ENCODE measurements around the gene PEPD. TPM values are rescaled to one million over a fixed set of nuclear protein-coding genes. Genes with fewer than 3 reads are reported as not detected.
A peak's percentile ranks its signal among the peaks of the same experiment; 100 is the strongest.

The PEPD gene
- total and polyA plus RNA-seq, 9 donors: 20.3 to 55.4 (median 45.1) TPM

- Histone ChIP-seq H3K27me3 (ENCODE audit: control insufficient read depth, insufficient read depth, low read length) (no peaks in the 10 kb centered on the region), H3K9me3 (replicated peaks; ENCODE audit: control insufficient read depth, low read depth, low read length) (no peaks in the 10 kb centered on the region), H3K36me3 (ENCODE audit: control insufficient read depth, insufficient read depth, low read length) (peaks cover 27% of the 10 kb centered on the region), H3K4me1 (ENCODE audit: control insufficient read depth, insufficient read depth, low read length) (peaks cover 52% of the 10 kb centered on the region), H3K27ac (ENCODE audit: low read length) (no peak overlapping the region), H3K4me3 (ENCODE audit: low read length) (no peak overlapping the region)
- peak; percentile 72 for DNase-seq
- WGBS (ENCODE audit: insufficient coverage): 67% methylated on average over 6 of the region's 6 CpGs
These were observed 135.6 kb downstream of the PEPD start for GRCh38 chr19:33385956-33386355.

DNA sequence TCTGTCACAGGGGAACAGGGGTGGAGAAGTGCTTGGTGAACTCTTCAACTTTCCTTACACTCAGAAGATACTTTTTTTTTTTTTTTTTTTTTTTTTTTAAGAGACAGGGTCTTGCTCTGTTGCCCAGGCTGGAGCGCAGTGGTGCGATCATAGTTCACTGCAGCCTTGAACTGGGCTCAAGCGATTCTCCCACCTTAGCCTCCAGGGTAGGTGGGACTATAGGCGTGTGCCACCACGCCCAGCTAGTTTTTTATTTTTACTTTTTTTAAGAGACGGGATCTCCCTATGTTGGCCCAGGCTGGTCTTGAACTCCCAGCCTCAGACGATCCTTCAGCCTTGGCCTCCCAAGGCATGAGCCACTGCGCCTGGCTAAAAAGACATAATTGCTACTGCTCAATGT is 136.6 kb downstream of the PEPD start:
- Histone ChIP-seq H3K9me3 (replicated peaks; ENCODE audit: control insufficient read depth, low read depth, low read length) (no peaks in the 10 kb centered on the region), H3K27ac (ENCODE audit: low read length) (no peak overlapping the region), H3K4me3 (ENCODE audit: low read length) (no peak overlapping the region), H3K36me3 (ENCODE audit: control insufficient read depth, insufficient read depth, low read length) (peaks cover 27% of the 10 kb centered on the region), H3K4me1 (ENCODE audit: control insufficient read depth, insufficient read depth, low read length) (peaks cover 44% of the 10 kb centered on the region), H3K27me3 (ENCODE audit: control insufficient read depth, insufficient read depth, low read length) (no peaks in the 10 kb centered on the region)
- DNase-seq: no peak
- WGBS (ENCODE audit: insufficient coverage): 90% methylated on average over 6 of the region's 8 CpGs

DNA sequence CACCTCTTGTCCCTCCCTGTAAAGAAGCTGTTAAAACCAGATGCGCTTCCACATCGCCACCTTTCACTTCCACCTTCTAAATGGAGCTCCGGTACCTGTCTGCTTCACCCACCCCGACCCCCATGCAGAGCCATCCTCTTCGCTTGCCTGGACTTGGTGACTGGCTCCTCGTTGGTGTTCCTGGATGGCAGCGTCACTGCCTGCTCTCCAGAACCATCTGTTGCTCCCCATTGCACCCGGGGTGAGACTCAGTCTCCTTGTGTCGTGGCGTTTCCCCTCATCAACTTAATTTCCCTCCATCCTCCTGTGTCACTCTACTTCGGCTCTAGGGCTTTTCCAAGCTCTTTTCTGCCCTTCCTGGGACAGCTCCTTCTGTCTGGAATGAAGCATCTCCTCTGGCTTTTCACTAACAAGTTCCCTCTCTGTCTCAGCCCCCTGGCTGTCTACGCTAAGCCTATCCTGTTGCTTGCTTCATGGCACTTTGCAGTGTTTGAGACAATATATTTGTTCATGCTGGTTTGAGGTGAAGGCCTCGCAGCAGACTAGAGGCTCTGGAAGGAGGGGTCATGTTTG is 137.8 kb downstream of the PEPD start:
- no peaks in the 10 kb centered on the region for H3K27me3 ChIP-seq (ENCODE audit: control insufficient read depth, insufficient read depth, low read length)
- no peaks in the 10 kb centered on the region for H3K9me3 ChIP-seq (replicated peaks; ENCODE audit: control insufficient read depth, low read depth, low read length)
- no peak overlapping the region for H3K27ac ChIP-seq (ENCODE audit: low read length)
- no peak overlapping the region for H3K4me3 ChIP-seq (ENCODE audit: low read length)
- DNase-seq: no peak
- H3K36me3 ChIP-seq (ENCODE audit: control insufficient read depth, insufficient read depth, low read length): peaks cover 31% of the 10 kb centered on the region
- WGBS (ENCODE audit: insufficient coverage): 95% methylated on average over 12 of the region's 13 CpGs
- peaks cover 32% of the 10 kb centered on the region for H3K4me1 ChIP-seq (ENCODE audit: control insufficient read depth, insufficient read depth, low read length)

GRCh38 chr19:33382982-33383381 is 138.6 kb downstream of the PEPD start:
- H3K36me3 ChIP-seq (ENCODE audit: control insufficient read depth, insufficient read depth, low read length): peaks cover 31% of the 10 kb centered on the region
- H3K27me3 ChIP-seq (ENCODE audit: control insufficient read depth, insufficient read depth, low read length): no peaks in the 10 kb centered on the region
- WGBS (ENCODE audit: insufficient coverage): no CpG with 5 or more reads among the region's 4 CpGs
- DNase-seq: no peak
- H3K9me3 ChIP-seq (replicated peaks; ENCODE audit: control insufficient read depth, low read depth, low read length): no peaks in the 10 kb centered on the region
- peaks cover 24% of the 10 kb centered on the region for H3K4me1 ChIP-seq (ENCODE audit: control insufficient read depth, insufficient read depth, low read length)
- no peak overlapping the region for H3K27ac ChIP-seq (ENCODE audit: low read length)
- no peak overlapping the region for H3K4me3 ChIP-seq (ENCODE audit: low read length)

GRCh38 chr19:33382006-33382405 is 139.6 kb downstream of the PEPD start:
- Histone ChIP-seq H3K27me3 (ENCODE audit: control insufficient read depth, insufficient read depth, low read length) (no peaks in the 10 kb centered on the region), H3K4me3 (ENCODE audit: low read length) (no peak overlapping the region), H3K9me3 (replicated peaks; ENCODE audit: control insufficient read depth, low read depth, low read length) (no peaks in the 10 kb centered on the region), H3K4me1 (ENCODE audit: control insufficient read depth, insufficient read depth, low read length) (peaks cover 16% of the 10 kb centered on the region), H3K36me3 (ENCODE audit: control insufficient read depth, insufficient read depth, low read length) (peaks cover 24% of the 10 kb centered on the region), H3K27ac (ENCODE audit: low read length) (no peak overlapping the region)
- no peak for DNase-seq
- 83% methylated on average over 2 of the region's 4 CpGs for WGBS (ENCODE audit: insufficient coverage)

- H3K4me1 ChIP-seq (ENCODE audit: control insufficient read depth, insufficient read depth, low read length): peaks cover 13% of the 10 kb centered on the region
- no peaks in the 10 kb centered on the region for H3K9me3 ChIP-seq (replicated peaks; ENCODE audit: control insufficient read depth, low read depth, low read length)
- no peak overlapping the region for H3K4me3 ChIP-seq (ENCODE audit: low read length)
- WGBS (ENCODE audit: insufficient coverage): 100% methylated on average over 4 of the region's 4 CpGs
- DNase-seq: no peak
- H3K27ac ChIP-seq (ENCODE audit: low read length): no peak overlapping the region
- H3K36me3 ChIP-seq (ENCODE audit: control insufficient read depth, insufficient read depth, low read length): peaks cover 19% of the 10 kb centered on the region
- no peaks in the 10 kb centered on the region for H3K27me3 ChIP-seq (ENCODE audit: control insufficient read depth, insufficient read depth, low read length)
These were observed 140.5 kb downstream of the PEPD start for GRCh38 chr19:33381101-33381500.

DNA sequence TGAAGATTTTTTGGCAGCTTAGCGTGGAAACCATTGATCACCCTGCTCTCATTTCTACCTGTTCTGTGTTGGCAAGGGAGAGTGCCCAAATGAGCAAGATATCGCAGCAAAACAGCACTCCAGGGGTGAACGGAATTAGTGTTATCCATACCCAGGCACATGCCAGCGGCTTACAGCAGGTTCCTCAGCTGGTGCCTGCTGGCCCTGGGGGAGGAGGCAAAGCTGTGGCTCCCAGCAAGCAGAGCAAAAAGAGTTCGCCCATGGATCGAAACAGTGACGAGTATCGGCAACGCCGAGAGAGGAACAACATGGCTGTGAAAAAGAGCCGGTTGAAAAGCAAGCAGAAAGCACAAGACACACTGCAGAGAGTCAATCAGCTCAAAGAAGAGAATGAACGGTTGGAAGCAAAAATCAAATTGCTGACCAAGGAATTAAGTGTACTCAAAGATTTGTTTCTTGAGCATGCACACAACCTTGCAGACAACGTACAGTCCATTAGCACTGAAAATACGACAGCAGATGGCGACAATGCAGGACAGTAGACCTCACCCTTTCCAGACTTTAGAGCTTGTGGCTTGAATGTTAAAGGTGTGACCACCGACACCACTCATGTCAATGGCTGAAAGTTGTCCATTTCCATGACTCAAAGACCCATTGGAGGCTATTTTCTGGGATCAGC is 142.3 kb downstream of the PEPD start:
- Histone ChIP-seq H3K36me3 (ENCODE audit: control insufficient read depth, insufficient read depth, low read length) (peaks cover 13% of the 10 kb centered on the region), H3K9me3 (replicated peaks; ENCODE audit: control insufficient read depth, low read depth, low read length) (no peaks in the 10 kb centered on the region), H3K27ac (ENCODE audit: low read length) (no peak overlapping the region), H3K4me1 (ENCODE audit: control insufficient read depth, insufficient read depth, low read length) (peaks cover 14% of the 10 kb centered on the region), H3K4me3 (ENCODE audit: low read length) (no peak overlapping the region), H3K27me3 (ENCODE audit: control insufficient read depth, insufficient read depth, low read length) (no peaks in the 10 kb centered on the region)
- 91% methylated on average over 12 of the region's 16 CpGs for WGBS (ENCODE audit: insufficient coverage)
- DNase-seq: no peak

DNA sequence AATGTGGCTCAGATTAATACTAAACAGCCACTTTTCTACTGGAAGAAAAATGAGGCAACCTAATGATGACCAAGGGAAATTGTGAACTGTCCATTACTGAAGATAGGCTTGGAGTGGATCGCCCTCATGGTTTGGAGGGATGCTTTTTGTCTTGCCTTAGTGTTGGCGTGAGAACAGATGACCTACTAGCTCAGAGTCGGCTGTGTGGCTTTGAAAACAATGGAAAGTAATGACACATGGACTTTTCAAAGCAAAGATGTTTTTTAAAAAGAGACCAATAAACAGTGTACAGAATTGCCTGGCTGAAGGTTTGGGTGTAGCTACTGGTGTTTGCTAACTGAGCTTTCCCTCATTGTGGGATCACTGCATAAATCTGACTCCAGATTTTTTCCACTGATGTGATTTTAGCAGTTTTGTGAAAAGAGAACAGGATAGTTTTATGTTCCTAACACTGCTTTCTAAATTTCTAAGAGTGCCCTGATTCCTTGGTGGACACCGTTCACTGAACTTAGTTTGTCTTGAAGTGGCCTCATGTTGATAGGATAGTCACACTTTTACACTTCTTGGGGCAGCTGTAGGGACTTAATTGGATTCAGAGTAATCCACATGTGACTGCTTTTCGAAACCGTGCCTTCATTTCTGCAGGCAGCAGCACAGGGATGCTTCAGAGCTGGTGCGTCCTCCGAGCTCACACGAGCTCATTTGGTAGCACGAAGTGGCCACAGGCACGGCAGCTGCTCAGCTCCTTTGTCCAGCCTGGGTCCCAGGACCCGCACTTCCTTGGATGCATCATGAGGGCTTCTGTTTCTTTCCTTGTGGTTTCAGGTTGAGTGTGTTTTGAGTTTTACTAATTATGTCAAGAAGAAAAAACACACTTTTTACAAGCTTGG is 143.8 kb downstream of the PEPD start:
- no peak for DNase-seq
- no peak overlapping the region for H3K4me3 ChIP-seq (ENCODE audit: low read length)
- H3K9me3 ChIP-seq (replicated peaks; ENCODE audit: control insufficient read depth, low read depth, low read length): no peaks in the 10 kb centered on the region
- WGBS (ENCODE audit: insufficient coverage): 64% methylated on average over 8 of the region's 12 CpGs
- peaks cover 14% of the 10 kb centered on the region for H3K4me1 ChIP-seq (ENCODE audit: control insufficient read depth, insufficient read depth, low read length)
- no peaks in the 10 kb centered on the region for H3K27me3 ChIP-seq (ENCODE audit: control insufficient read depth, insufficient read depth, low read length)
- no peak overlapping the region for H3K27ac ChIP-seq (ENCODE audit: low read length)
- H3K36me3 ChIP-seq (ENCODE audit: control insufficient read depth, insufficient read depth, low read length): peaks cover 9% of the 10 kb centered on the region

- DNase-seq: no peak
- H3K9me3 ChIP-seq (replicated peaks; ENCODE audit: control insufficient read depth, low read depth, low read length): no peaks in the 10 kb centered on the region
- H3K36me3 ChIP-seq (ENCODE audit: control insufficient read depth, insufficient read depth, low read length): peaks cover 9% of the 10 kb centered on the region
- H3K4me1 ChIP-seq (ENCODE audit: control insufficient read depth, insufficient read depth, low read length): peaks cover 14% of the 10 kb centered on the region
- H3K4me3 ChIP-seq (ENCODE audit: low read length): no peak overlapping the region
- WGBS (ENCODE audit: insufficient coverage): 100% methylated on average over 1 of the region's 7 CpGs
- H3K27me3 ChIP-seq (ENCODE audit: control insufficient read depth, insufficient read depth, low read length): no peaks in the 10 kb centered on the region
- no peak overlapping the region for H3K27ac ChIP-seq (ENCODE audit: low read length)
These were observed 144.5 kb downstream of the PEPD start for GRCh38 chr19:33376941-33377557.

DNA sequence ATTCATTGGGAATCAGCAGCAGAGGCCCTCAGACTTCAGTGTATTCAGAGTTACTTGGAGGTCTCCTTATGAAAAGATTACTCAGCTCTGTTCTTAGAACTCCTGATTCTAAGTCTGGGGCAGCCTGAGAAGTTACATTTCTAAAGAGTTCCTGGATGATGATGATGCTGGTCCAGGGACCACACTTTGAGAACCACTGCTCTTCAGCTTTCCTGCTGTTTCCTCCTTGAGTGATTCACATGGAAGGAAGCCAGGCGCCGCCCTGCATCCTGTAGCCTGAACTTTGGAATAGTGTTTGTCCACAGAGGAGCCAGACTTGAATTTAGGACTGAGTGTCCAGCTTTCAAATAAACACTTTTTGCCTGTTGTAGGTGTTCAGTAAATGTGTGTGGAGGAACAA is 145.2 kb downstream of the PEPD start:
- Histone ChIP-seq H3K4me1 (ENCODE audit: control insufficient read depth, insufficient read depth, low read length) (peaks cover 14% of the 10 kb centered on the region), H3K27me3 (ENCODE audit: control insufficient read depth, insufficient read depth, low read length) (no peaks in the 10 kb centered on the region), H3K4me3 (ENCODE audit: low read length) (no peak overlapping the region), H3K36me3 (ENCODE audit: control insufficient read depth, insufficient read depth, low read length) (peaks cover 9% of the 10 kb centered on the region), H3K27ac (ENCODE audit: low read length) (no peak overlapping the region), H3K9me3 (replicated peaks; ENCODE audit: control insufficient read depth, low read depth, low read length) (no peaks in the 10 kb centered on the region)
- WGBS (ENCODE audit: insufficient coverage): no CpG with 5 or more reads among the region's 2 CpGs
- DNase-seq: peak; percentile 57

All from muscle of leg (tissue), 11 donors.